K562 (cell line): ENCODE results near the gene CCDC93. TPM values are rescaled to one million over a fixed set of nuclear protein-coding genes. Genes with fewer than 3 reads are reported as not detected.

Experiments used
- ATAC-seq: fragments of 200-7000 bp; cut with Tn5 transposase; 3 replicates; pipeline ENCODE4 v1.9.1; 2020; ENCODE audit warnings: moderate library complexity
- BruUV-seq: library from RNA; stranded (reverse); fragments of 400-500 nt; replicated peaks from 2 replicates; lab custom pipeline; 2021; lab: Mats Ljungman, UMichigan
- CTCF ChIA-PET: fragments of 300-600 bp; formaldehyde crosslinking; extraction: SDS; loops from one replicate; lab custom pipeline; 2021; ENCODE audit warnings: low intra/inter-chr PET ratio; lab: Yijun Ruan, JAX
- POLR2A ChIA-PET: fragments of 300-600, 350-650 bp; sonication (Branson Sonifier 250); formaldehyde crosslinking; extraction: SDS; loops from one replicate; lab custom pipeline; 2021; ENCODE audit warnings: antibody characterized with exemption, inconsistent platforms; lab: Yijun Ruan, JAX
- DNase-seq, 4 experiments: peaks; one replicate each; pipeline versions ENCODE4 v3.0.0 to v3.0.0-alpha.2; 2011 to 2018; ENCODE audit warnings: low spot score in 3 of 4, mixed read lengths in 3 of 4; ENCODE audit errors: extremely low read depth in 1 of 4
- FAIRE-seq: peaks from 2 replicates; lab custom pipeline; 2011; peaks lifted over from hg19 to GRCh38; lab: Jason Lieb, UNC
- H2AFZ ChIP-seq: 2 replicates; pipeline ENCODE4 v1.6.0; 2011; ENCODE audit warnings: low read depth, low read length, control low read depth, inconsistent platforms
- H3K27ac ChIP-seq: fragments of 200-600 bp; 3 replicates; pipeline ENCODE4 v1.8.0; 2011; ENCODE audit warnings: low read depth, mild to moderate bottlenecking, control low read depth, inconsistent platforms, low read length, moderate library complexity, mixed read lengths; ENCODE audit errors: extremely low read depth
- H3K27me3 ChIP-seq, 2 experiments: fragments of 300-600 bp in 1 of 2; 2 replicates in 1 of 2; 3 replicates in 1 of 2; pipeline versions ENCODE4 v1.6.0 to v1.8.0; 2011; ENCODE audit warnings: inconsistent platforms in 2 of 2, low read length in 2 of 2, mild to moderate bottlenecking in 1 of 2, mixed read lengths in 1 of 2, moderate library complexity in 1 of 2; ENCODE audit not compliant: control insufficient read depth in 2 of 2, insufficient read depth in 2 of 2
- H3K36me3 ChIP-seq: fragments of 300-600 bp; 3 replicates; pipeline ENCODE4 v1.8.0; 2011; ENCODE audit warnings: mild to moderate bottlenecking, low read length, inconsistent platforms; ENCODE audit not compliant: control insufficient read depth, insufficient read depth
- H3K4me1 ChIP-seq, 2 experiments: fragments of 200-600 bp in 1 of 2; replicated peaks in 1 of 2; 2 replicates in 1 of 2; 3 replicates in 1 of 2; pipeline versions ENCODE4 v1.5.1 to v1.8.0; 2011; ENCODE audit warnings: inconsistent platforms in 2 of 2, low read length in 2 of 2, mild to moderate bottlenecking in 1 of 2, mixed read lengths in 1 of 2, moderate library complexity in 1 of 2; ENCODE audit not compliant: control insufficient read depth in 2 of 2, insufficient read depth in 2 of 2
- H3K4me2 ChIP-seq: 2 replicates; pipeline ENCODE4 v1.6.1; 2011; ENCODE audit warnings: low read length, control low read depth, inconsistent platforms, mixed read lengths; ENCODE audit not compliant: insufficient read depth
- H3K4me3 ChIP-seq: fragments of 200-600 bp; sonication (generic), shearing (Covaris generic); 2 replicates; pipeline ENCODE4 v1.5.1; 2016; ENCODE audit warnings: control low read depth, inconsistent platforms
- H3K79me2 ChIP-seq: fragments of 200-600 bp; 3 replicates; pipeline ENCODE4 v1.8.0; 2011; ENCODE audit warnings: low read length, inconsistent platforms; ENCODE audit not compliant: control insufficient read depth, insufficient read depth
- H3K9ac ChIP-seq, 2 experiments: 2 replicates each; pipeline versions ENCODE4 v1.6.0 to v1.6.1; 2011; ENCODE audit warnings: low read depth in 2 of 2, low read length in 2 of 2, control low read depth in 1 of 2, inconsistent platforms in 1 of 2, mild to moderate bottlenecking in 1 of 2, mixed read lengths in 1 of 2; ENCODE audit not compliant: insufficient read depth in 1 of 2
- H3K9me1 ChIP-seq: one replicate; pipeline ENCODE4 v1.6.0; 2011; ENCODE audit warnings: inconsistent platforms, mild to moderate bottlenecking, low read length, moderate library complexity; ENCODE audit not compliant: control insufficient read depth, insufficient read depth
- H3K9me3 ChIP-seq: replicated peaks from 2 replicates; pipeline ENCODE4 v1.5.1; 2011; ENCODE audit warnings: low read depth, low read length, inconsistent platforms; ENCODE audit not compliant: control insufficient read depth, insufficient read depth
- H4K20me1 ChIP-seq: replicated peaks from 2 replicates; pipeline ENCODE4 v1.6.1; 2011; ENCODE audit warnings: low read length, inconsistent platforms, mixed read lengths; ENCODE audit not compliant: control insufficient read depth, insufficient read depth
- ATF7 ChIP-seq: fragments of 450-650 bp; IDR thresholded peaks from 2 replicates; pipeline ENCODE4 v1.7.1; 2014; ENCODE audit warnings: mild to moderate bottlenecking, moderate library complexity
- BCOR ChIP-seq: fragments of 450-650 bp; IDR thresholded peaks from 2 replicates; pipeline ENCODE4 v1.6.1; 2016
- CLOCK ChIP-seq: fragments of 250-450 bp; sonication (Bioruptor Pico); IDR thresholded peaks from 2 replicates; pipeline ENCODE4 v1.4.0; 2020; ENCODE audit warnings: mild to moderate bottlenecking, moderate library complexity, borderline replicate concordance
- CREB3L1 ChIP-seq: fragments of 450-650 bp; IDR thresholded peaks from 2 replicates; pipeline ENCODE4 v1.6.1; 2014; ENCODE audit warnings: low read depth, mild to moderate bottlenecking, moderate library complexity, borderline replicate concordance
- GABPB1 ChIP-seq: sonication (generic); formaldehyde crosslinking; IDR thresholded peaks from 2 replicates; pipeline ENCODE4 v1.8.0; 2022; ENCODE audit warnings: mild to moderate bottlenecking, missing genetic modification reagents
- HLTF ChIP-seq: fragments of 450-650 bp; IDR thresholded peaks from 2 replicates; pipeline ENCODE4 v1.6.1; 2016
- MCM3 ChIP-seq: fragments of 450-650 bp; IDR thresholded peaks from 2 replicates; pipeline ENCODE4 v1.6.1; 2016
- MTA1 ChIP-seq: fragments of 450-650 bp; IDR thresholded peaks from 2 replicates; pipeline ENCODE4 v1.6.1; 2017; ENCODE audit warnings: borderline replicate concordance
- NCOA6 ChIP-seq: fragments of 450-650 bp; IDR thresholded peaks from 2 replicates; pipeline ENCODE4 v1.6.1; 2017; ENCODE audit warnings: mild to moderate bottlenecking
- NFIX ChIP-seq: fragments of 250-450 bp; sonication (Bioruptor Pico); IDR thresholded peaks from 2 replicates; pipeline ENCODE4 v1.4.0; 2020; ENCODE audit warnings: low read depth, mild to moderate bottlenecking, moderate library complexity
- PTTG1 ChIP-seq: fragments of 450-650 bp; IDR thresholded peaks from 2 replicates; pipeline ENCODE4 v1.6.1; 2016; ENCODE audit warnings: low read depth, mild to moderate bottlenecking, missing genetic modification characterization, missing compliant biosample characterization
- SNAPC5 ChIP-seq: fragments of 250-450 bp; sonication (Bioruptor Pico); IDR thresholded peaks from 2 replicates; pipeline ENCODE4 v1.8.0; 2021; ENCODE audit warnings: moderate library complexity, mild to moderate bottlenecking, inconsistent platforms
- TAF15 ChIP-seq: fragments of 200-400 bp; formaldehyde crosslinking; IDR thresholded peaks from 2 replicates; pipeline ENCODE4 v1.6.1; 2017; ENCODE audit warnings: mild to moderate bottlenecking, low read depth, low read length, moderate library complexity
- TBP ChIP-seq: optimal IDR thresholded peaks from 2 replicates; pipeline ENCODE3; 2011; ENCODE audit warnings: low read depth, low read length, improper control_type of control experiment
- ZKSCAN3 ChIP-seq: fragments of 250-450 bp; sonication (Bioruptor Pico); IDR thresholded peaks from 2 replicates; pipeline ENCODE4 v1.4.0; 2020
- WGBS: fragments of 100-300 bp; shearing (Covaris generic); methylation state at CpG from one replicate; pipeline ENCODE4 v1.1.6; 2016; ENCODE audit warnings: low coverage, mixed read lengths; ENCODE audit not compliant: insufficient coverage; ENCODE audit errors: missing lambda C conversion rate; 5-methylcytosine and 5-hydroxymethylcytosine counted together
- in situ Hi-C: fragments of 300-500 bp; cut with MboI; formaldehyde crosslinking; loops from 4 replicates; pipeline ENCODE4 v1.15.0; 2018; ENCODE audit warnings: inconsistent platforms, mixed read lengths
- intact Hi-C: fragments of 100-400 bp; cut with micrococcal nuclease; formaldehyde crosslinking; loops from 2 replicates; pipeline ENCODE4 v1.14.2; 2022
- polyA plus RNA-seq, 8 experiments: library from polyadenylated mRNA; depleted of rRNA in 4 of 8; stranded (reverse) in 5 of 8; unstranded in 3 of 8; fragments of >200 nt; fragmentation: Nextera tagmentation in 2 of 8; fragmentation: Illumina TruSeq in 1 of 8; extraction: Ambion mirVana in 2 of 8; extraction: Trizol in 1 of 8; gene quantifications; 2 replicates each; pipeline versions ENCODE4 v1.2.1 to v1.2.3, GENCODE V29; 2011 to 2014; ENCODE audit warnings: inconsistent platforms in 1 of 8, missing spikeins in 1 of 8
- total RNA-seq, 7 experiments: library from RNA; depleted of rRNA in 6 of 7; stranded (reverse); fragments of >200 nt in 6 of 7; fragmentation: Illumina TruSeq in 2 of 7; extraction: Trizol in 2 of 7; gene quantifications; 2 replicates each; pipeline versions ENCODE4 v1.2.1 to v1.2.3, GENCODE V29; 2011 to 2021; ENCODE audit warnings: low replicate concordance in 1 of 7

The CCDC93 gene
- total and polyA plus RNA-seq, 9 of the 15 experiments (the other 6 are each of a cell fraction or from before 2014, with no cell fraction given), result 3.3 to 19.3 (median 12.4) TPM

GRCh38 chr2:117996525-117996924, 17.3 kb downstream of the CCDC93 start:
- H3K4me1 ChIP-seq, result no peaks in the 10 kb centered on the region
- ATAC-seq (no peak), DNase-seq (no peak), FAIRE-seq (no peak)
- H3K9me3 ChIP-seq, result no peaks in the 10 kb centered on the region
- H3K36me3 ChIP-seq, result peaks cover 87% of the 10 kb centered on the region
- H3K79me2 ChIP-seq, result no peaks in the 10 kb centered on the region
- H3K9ac ChIP-seq, result no peak overlapping the region
- no peaks in the 10 kb centered on the region for H3K27me3 ChIP-seq
- intact Hi-C loops (no loop called here), in situ Hi-C loops (no loop called here)
- H2AFZ ChIP-seq, result no peak overlapping the region
- TF ChIP-seq TBP (no peak), GABPB1 (CRISPR knock-in tag) (no peak), TAF15 (no peak), ATF7 (no peak)
- no peaks in the 10 kb centered on the region for H3K9me1 ChIP-seq
- ChIA-PET CTCF (no interaction called here), POLR2A (interaction anchor here (0.6 to 1.1 kb wide), 3 partner anchors 9 to 1681 kb away, joined by 3 read pairs; no protein-coding TSS in a partner anchor)
- H4K20me1 ChIP-seq, result no peaks in the 10 kb centered on the region
- 63% methylated on average over 2 of the region's 3 CpGs for WGBS
- no TSS peak for BruUV-seq
- no peak overlapping the region for H3K4me3 ChIP-seq
- no peak overlapping the region for H3K27ac ChIP-seq
- H3K4me2 ChIP-seq, result no peak overlapping the region

- ChIA-PET POLR2A (no interaction called here), CTCF (no interaction called here)
- Histone ChIP-seq H3K36me3 (peaks cover 84% of the 10 kb centered on the region), H3K4me1 (no peaks in the 10 kb centered on the region), H3K27me3 (no peaks in the 10 kb centered on the region), H3K4me2 (no peak overlapping the region), H3K9ac (no peak overlapping the region), H3K27ac (no peak overlapping the region), H3K79me2 (no peaks in the 10 kb centered on the region), H3K9me3 (no peaks in the 10 kb centered on the region), H2AFZ (no peak overlapping the region), H4K20me1 (no peaks in the 10 kb centered on the region), H3K9me1 (no peaks in the 10 kb centered on the region), H3K4me3 (no peak overlapping the region)
- FAIRE-seq (no peak), ATAC-seq (no peak), DNase-seq (no peak)
- no TSS peak for BruUV-seq
- WGBS, result 53% methylated on average over 4 of the region's 4 CpGs
- in situ Hi-C loops, result no loop called here
- intact Hi-C loops, result no loop called here
- TF ChIP-seq MCM3 (no peak), BCOR (no peak), HLTF (no peak), SNAPC5 (CRISPR knock-in tag) (no peak), NFIX (no peak), CLOCK (CRISPR knock-in tag) (no peak), CREB3L1 (no peak), MTA1 (no peak), NCOA6 (no peak), ZKSCAN3 (CRISPR knock-in tag) (no peak), PTTG1 (tag) (no peak)
Measured at GRCh38 chr2:117994729-117995128, 19.1 kb downstream of the CCDC93 start.
